Left lung (tissue), 10 donors: Measurements from ENCODE around the gene MYO5A. TPM values are rescaled to one million over a fixed set of nuclear protein-coding genes. Genes with fewer than 3 reads are reported as not detected.
"Not testable (repeated sequence)": the region's sequence is repeated elsewhere in the genome, so short reads cannot be mapped to it uniquely, and the experiment has no call there.

ENCODE experiments used
- ATAC-seq: fragments of 200-7000 bp; cut with Tn5 transposase; one replicate; pipeline ENCODE4 v1.9.1; 2020; ENCODE audit warnings: moderate library complexity
- DNase-seq, 4 donors: peaks; one replicate each; pipeline ENCODE4 v3.0.0-alpha.2; 2013 to 2020
- H3K27ac ChIP-seq, 2 donors: fragments of 200-600 bp; sonication (generic) in 1 of 2; one replicate each; pipeline versions ENCODE4 v1.5.0 to v1.8.0; 2020 to 2021
- H3K27me3 ChIP-seq, 2 donors: fragments of 200-600 bp; sonication (generic) in 1 of 2; one replicate each; pipeline versions ENCODE4 v1.5.0 to v1.8.0; 2020 to 2021
- H3K36me3 ChIP-seq, 2 donors: fragments of 200-600 bp; sonication (generic) in 1 of 2; one replicate each; pipeline versions ENCODE4 v1.5.0 to v1.8.0; 2020 to 2021
- H3K4me1 ChIP-seq, 2 donors: fragments of 200-600 bp; one replicate each; pipeline ENCODE4 v1.8.0; 2021
- H3K4me3 ChIP-seq, 2 donors: fragments of 200-600 bp; sonication (generic) in 1 of 2; one replicate each; pipeline versions ENCODE4 v1.5.0 to v1.8.0; 2020 to 2021; ENCODE audit warnings: mild to moderate bottlenecking in 1 of 2
- H3K9me3 ChIP-seq, 2 donors: fragments of 200-600 bp; sonication (generic) in 1 of 2; one replicate each; pipeline versions ENCODE4 v1.5.0 to v1.8.0; 2020 to 2021
- intact Hi-C, 2 donors: fragments of 100-400 bp; cut with DNase I; formaldehyde crosslinking; loops; one replicate each; pipeline versions ENCODE4 v1.11.2 to v1.14.2; 2022
- polyA plus RNA-seq, 6 donors: library from polyadenylated mRNA; unstranded; fragments of 120-200 nt; gene quantifications; one replicate each; pipeline ENCODE4 v1.2.1, GENCODE V29; 2013; ENCODE audit not compliant: insufficient read length in 6 of 6
- total RNA-seq, 2 donors: library from RNA; stranded (reverse); fragmentation: NEBNext Ultra II Directional; extraction: Animal tissue kit (Norgen Biotek cat#: 25700); gene quantifications; one replicate each; pipeline ENCODE4 v1.2.1, GENCODE V29; 2021
- TF ChIP-seq, protein P1 (sequence below), 2 donors: fragments of 200-600 bp; sonication (generic) in 1 of 2; IDR thresholded peaks; one replicate each; pipeline versions ENCODE4 v1.5.0 to v1.8.0; 2021; ENCODE audit warnings: antibody characterized with exemption in 2 of 2
- donor health status: DM: no; HTN: yes; CAD: no.
- donor health status: DM: no; HTN: no; CAD: no.

Gene MYO5A
- total and polyA plus RNA-seq, 8 donors: 21.8 to 46.3 (median 34.3) TPM

DNA sequence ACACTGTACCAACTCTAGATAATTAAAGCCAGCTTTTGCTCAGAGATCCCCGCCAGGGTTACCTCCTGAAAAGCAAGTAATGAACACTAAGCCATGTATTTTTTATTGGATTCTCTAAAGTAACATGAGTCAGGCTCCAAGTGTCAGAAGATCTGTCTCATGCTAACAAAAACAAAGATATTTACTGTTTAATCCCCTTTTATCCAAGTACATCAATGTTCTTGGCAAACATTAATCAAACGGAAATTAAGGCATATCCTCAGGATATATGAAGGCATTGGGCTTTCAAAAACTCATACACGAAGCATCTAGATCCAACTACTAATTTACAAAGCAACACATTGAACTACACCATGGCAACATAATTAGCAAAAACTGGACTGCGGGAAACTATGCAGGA lies 37.2 kb downstream of the MYO5A start:
- H3K4me3 ChIP-seq: no peak overlapping the region
- H3K27ac ChIP-seq: no peak overlapping the region
- TF ChIP-seq, protein P1, sequence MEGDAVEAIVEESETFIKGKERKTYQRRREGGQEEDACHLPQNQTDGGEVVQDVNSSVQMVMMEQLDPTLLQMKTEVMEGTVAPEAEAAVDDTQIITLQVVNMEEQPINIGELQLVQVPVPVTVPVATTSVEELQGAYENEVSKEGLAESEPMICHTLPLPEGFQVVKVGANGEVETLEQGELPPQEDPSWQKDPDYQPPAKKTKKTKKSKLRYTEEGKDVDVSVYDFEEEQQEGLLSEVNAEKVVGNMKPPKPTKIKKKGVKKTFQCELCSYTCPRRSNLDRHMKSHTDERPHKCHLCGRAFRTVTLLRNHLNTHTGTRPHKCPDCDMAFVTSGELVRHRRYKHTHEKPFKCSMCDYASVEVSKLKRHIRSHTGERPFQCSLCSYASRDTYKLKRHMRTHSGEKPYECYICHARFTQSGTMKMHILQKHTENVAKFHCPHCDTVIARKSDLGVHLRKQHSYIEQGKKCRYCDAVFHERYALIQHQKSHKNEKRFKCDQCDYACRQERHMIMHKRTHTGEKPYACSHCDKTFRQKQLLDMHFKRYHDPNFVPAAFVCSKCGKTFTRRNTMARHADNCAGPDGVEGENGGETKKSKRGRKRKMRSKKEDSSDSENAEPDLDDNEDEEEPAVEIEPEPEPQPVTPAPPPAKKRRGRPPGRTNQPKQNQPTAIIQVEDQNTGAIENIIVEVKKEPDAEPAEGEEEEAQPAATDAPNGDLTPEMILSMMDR (IDR thresholded peaks at IDR 0.05): no peak
- H3K36me3 ChIP-seq: no peaks in the 10 kb centered on the region
- peaks cover 0 to 6% of the 10 kb centered on the region in 2 donors for H3K4me1 ChIP-seq
- no peak for ATAC-seq
- intact Hi-C loops: no loop called here
- no peaks in the 10 kb centered on the region for H3K27me3 ChIP-seq
- H3K9me3 ChIP-seq: no peaks in the 10 kb centered on the region
- DNase-seq: no peak

DNA sequence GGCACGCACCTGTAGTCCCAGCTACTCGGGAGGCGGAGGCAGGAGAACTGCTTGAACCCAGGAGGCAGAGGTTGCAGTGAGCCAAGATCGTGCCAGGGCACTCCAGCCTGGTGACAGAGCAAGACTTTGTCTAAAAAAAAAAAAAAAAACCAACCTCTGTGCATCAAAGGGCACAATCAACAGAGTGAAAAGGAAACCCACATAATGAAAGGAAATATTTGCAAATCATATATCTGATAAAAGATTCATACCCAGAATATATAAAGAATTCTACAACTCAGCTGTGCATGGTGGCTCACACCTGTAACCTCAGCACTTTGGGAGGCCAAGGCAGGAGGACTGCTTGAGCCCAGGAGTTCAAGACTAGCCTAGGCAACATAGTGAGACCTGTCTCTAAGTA lies 39.2 kb downstream of the MYO5A start:
- peak in 1 of 4 donors; percentile 18 for DNase-seq
- intact Hi-C loops, H3K27ac ChIP-seq, H3K4me3 ChIP-seq, H3K4me1 ChIP-seq, H3K27me3 ChIP-seq, H3K9me3 ChIP-seq, H3K36me3 ChIP-seq, ATAC-seq: not testable (repeated sequence)

DNA sequence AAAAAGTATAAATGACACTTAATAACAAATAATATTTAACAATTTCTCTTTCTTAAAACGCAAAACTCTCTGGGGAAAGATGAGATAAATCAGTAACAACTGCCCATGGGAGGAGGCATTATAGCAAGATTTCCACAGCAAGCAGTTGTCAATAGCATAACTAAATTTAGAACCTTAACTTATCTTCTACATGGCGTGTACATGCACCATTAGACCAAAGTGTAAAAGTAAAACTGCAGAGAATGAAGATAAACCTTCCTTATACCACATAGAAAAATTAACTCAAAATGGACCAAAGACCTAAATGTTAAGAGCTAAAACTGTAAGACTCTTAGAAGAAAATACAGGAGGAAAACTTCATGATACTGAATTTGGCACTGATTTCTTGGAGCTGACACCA lies 39.9 kb downstream of the MYO5A start:
- no peaks in the 10 kb centered on the region for H3K36me3 ChIP-seq
- H3K27me3 ChIP-seq: no peaks in the 10 kb centered on the region
- H3K9me3 ChIP-seq: no peaks in the 10 kb centered on the region
- ATAC-seq: no peak
- intact Hi-C loops: no loop called here
- peaks cover 0 to 4% of the 10 kb centered on the region in 2 donors for H3K4me1 ChIP-seq
- TF ChIP-seq, protein P1 (IDR thresholded peaks at IDR 0.05): no peak
- H3K27ac ChIP-seq: no peak overlapping the region
- DNase-seq: no peak
- H3K4me3 ChIP-seq: no peak overlapping the region

DNA sequence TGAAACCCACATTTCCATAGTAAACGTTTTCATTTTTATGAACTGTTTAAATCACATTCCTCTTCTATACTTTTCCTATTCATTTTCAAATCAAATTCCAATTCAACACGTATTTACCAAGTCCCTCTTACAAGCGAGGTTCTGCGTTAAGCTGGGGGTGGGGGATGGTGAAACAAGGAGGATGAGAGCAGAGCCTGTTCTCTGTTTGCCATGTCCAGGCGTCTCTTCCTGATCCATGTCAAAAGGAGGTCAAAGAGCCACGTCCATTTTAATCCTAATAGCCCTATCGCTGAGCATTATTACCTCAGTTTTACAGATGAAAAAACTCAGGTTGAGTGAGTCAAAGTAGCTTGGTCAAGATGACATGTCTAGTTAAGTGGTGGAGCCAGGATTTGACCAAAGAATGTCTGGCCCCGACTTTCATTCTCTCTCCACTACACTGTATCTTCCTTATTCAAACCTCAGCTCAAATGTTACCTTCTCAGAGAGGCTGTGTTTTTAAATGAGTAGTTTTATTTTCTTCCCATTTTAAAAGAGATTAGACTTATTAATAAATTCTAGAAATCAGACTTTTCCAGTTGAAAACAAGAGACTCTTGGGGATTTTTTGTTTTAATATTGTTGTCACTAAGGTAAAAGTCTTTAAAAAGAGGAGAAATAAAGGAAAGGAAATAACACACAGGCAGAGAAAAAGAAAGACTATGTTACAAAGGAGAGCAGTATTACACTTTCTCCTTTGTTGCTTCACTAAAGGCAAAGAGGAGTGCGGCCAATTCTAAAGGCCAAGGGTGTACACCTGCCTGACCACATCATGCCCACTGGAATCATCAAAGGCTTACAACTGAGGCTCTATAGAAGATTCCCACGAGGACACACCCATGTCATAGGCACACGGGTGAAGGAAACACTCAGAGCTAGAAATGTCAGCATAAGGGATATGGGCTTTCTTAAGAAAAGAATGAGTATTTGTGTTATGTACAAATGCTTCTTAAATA lies 42.4 kb downstream of the MYO5A start:
- ATAC-seq (no peak), DNase-seq (no peak)
- Histone ChIP-seq H3K4me3 (no peak overlapping the region), H3K27me3 (no peaks in the 10 kb centered on the region), H3K9me3 (no peaks in the 10 kb centered on the region), H3K27ac (no peak overlapping the region), H3K4me1 (peaks cover 0 to 24% of the 10 kb centered on the region in 2 donors), H3K36me3 (no peaks in the 10 kb centered on the region)
- TF ChIP-seq, protein P1 (IDR thresholded peaks at IDR 0.05): no peak
- intact Hi-C loops: no loop called here

DNA sequence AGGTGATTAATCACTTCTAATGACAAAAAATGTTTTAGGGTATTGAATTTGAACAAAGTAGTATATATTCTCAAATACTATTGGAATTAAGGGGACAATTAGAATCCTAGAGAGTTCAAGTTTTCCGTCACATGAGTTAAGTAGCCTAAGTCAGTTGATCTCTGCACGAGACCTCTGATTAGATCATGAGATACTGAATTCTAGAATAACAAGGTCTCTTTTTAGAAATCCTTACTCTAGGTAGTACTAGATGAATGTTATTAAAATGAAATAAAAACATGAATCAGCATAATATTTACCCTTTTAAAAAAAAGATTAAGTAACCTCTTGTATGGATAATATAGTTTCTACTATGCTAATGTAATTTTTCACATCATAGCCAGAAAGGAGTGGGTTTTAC lies 43.4 kb downstream of the MYO5A start:
- TF ChIP-seq, protein P1 (IDR thresholded peaks at IDR 0.05): no peak
- DNase-seq (no peak), ATAC-seq (no peak)
- no peaks in the 10 kb centered on the region for H3K9me3 ChIP-seq
- H3K27me3 ChIP-seq: no peaks in the 10 kb centered on the region
- no peaks in the 10 kb centered on the region for H3K36me3 ChIP-seq
- H3K27ac ChIP-seq: no peak overlapping the region
- intact Hi-C loops: no loop called here
- peaks cover 0 to 27% of the 10 kb centered on the region in 2 donors for H3K4me1 ChIP-seq
- no peak overlapping the region for H3K4me3 ChIP-seq
